ENCODE measurements around the gene HAND2.

Gene HAND2

DNA sequence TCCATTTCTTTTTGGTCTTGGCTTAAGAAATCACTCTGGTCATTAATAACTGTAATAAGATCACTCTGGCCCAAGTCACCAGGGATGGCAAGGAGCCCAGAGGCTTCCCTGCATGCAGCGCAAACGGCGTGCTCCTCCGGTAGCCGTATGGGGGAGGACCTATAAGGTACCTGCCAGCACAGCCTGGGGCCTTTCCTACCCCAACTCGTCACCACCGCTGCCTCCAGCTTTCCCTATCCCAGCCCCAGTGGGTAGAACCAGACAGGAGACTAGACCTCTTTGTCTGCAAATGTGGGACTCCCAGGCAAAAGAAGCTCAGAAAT lies 25.9 kb downstream of the HAND2 start:
- in situ Hi-C loops (cut with HindIII; ENCODE audit: low sequenced_read_pairs): no loop called here

DNA sequence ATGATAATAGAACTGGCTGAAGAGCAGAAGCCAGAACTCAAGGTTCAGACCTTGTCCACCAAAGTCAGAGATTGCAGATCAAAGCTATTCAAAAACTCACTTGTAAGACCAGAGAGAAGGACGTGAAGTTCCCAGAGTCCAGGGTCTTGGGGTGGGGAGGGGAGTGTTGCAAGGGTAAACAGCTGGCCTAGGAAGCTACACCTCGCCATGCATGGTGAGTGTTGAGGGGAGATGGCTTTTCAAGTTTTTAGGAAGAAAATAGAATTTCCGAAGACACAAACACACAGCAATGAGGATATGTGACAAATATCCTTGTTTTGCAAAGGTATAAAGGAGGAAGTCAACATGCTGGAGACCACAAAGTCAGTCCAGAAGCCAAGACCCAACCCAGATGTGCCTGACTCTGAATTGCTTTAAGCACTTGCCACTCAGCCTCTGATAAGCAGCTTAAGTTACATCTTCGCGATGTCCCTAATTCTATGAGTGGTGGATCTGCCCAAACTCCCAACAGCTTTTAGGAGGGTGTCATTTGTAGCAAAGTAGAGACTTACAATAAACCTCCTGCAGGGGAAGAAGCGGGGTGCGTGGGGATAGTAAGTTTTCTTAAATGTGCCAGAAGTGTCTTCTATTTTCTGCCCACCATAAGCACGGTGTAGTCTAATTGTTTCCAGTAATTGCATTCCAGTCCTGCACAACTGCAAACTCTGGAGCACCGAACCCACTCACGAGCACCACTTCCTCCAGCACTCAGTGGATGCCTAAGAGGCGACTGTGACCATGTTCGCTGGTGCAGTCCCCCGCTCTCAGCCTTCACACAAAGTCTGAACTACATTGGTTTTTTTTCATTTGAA lies 26.5 kb downstream of the HAND2 start:
- in situ Hi-C loops (cut with HindIII; ENCODE audit: low sequenced_read_pairs): no loop called here

GRCh38 chr4:173502282-173502681 lies 27.7 kb downstream of the HAND2 start:
- in situ Hi-C loops (cut with HindIII; ENCODE audit: low sequenced_read_pairs): no loop called here

- in situ Hi-C loops (cut with HindIII; ENCODE audit: low sequenced_read_pairs): no loop called here
Measured at GRCh38 chr4:173501592-173502150, 28.4 kb downstream of the HAND2 start.

- in situ Hi-C loops (cut with HindIII; ENCODE audit: low sequenced_read_pairs): no loop called here
Measured at GRCh38 chr4:173500841-173501591, 29.0 kb downstream of the HAND2 start.

- in situ Hi-C loops (cut with HindIII; ENCODE audit: low sequenced_read_pairs): no loop called here
Measured at GRCh38 chr4:173499658-173500535, 30.1 kb downstream of the HAND2 start.

DNA sequence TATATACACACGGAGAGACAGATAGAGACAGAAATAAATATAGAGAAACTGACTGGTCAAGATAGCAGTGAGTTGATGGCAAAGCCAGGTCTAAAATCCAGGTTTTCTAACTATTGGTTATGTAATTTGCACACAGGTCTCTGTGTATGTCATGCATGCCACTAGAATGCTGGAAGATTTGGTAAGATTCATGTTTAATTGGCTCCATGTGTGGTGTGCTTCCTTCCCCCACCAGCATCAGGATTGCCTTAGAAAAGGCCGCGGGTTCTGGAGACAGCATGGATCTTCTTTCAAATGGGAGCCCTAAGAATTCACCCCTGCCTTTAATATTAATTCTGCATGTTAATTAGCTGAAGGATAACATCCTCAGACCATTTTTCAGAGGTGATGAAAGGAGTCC lies 31.3 kb downstream of the HAND2 start:
- in situ Hi-C loops (cut with HindIII; ENCODE audit: low sequenced_read_pairs): no loop called here

GRCh38 chr4:173498023-173498422 lies 32.0 kb downstream of the HAND2 start:
- in situ Hi-C loops (cut with HindIII; ENCODE audit: low sequenced_read_pairs): no loop called here

DNA sequence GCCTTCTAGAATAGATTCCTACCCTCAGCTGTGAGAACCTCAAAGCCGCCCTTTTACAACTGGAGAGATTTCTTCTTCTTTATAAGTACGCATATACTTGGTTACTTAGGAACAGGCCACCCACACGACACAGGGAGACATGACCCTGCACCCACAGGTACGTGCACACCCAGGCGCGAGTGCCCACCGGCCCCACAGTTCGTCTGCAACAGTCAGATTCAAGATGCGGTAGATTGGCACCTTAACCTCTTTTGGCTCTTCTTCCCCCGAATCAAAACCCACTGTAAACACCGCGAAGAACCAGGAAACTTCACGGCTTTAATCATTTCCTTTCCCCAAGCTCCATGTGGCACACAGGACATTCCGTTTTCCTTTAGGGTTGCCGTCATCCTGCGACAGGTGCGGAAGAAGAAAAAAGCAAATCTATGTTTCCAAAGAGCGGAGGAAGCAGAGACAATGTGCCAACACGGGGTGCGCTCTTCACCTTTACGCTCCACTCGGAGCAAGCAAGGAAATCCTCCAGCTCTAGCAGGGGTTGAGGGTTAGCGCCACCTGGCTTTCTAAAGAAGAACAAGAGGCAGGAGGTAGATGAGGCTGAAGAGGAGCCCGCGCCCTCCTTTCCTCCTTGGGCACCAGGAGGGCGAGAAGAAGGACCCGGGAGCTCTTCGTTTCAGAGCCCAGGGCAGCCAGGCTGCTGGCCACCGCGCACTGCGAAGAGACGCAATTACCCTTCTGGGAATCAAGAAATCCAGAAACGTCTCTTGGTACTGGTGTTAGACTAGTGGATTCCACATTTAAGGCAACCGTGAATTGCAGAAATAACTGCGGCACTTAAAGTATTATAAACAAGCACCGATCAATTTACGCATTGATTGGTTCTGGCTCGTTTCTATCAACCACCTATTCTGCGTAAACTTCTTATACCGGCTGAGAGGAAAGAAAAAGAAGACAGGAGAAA lies 35.7 kb downstream of the HAND2 start:
- in situ Hi-C loops (cut with HindIII; ENCODE audit: low sequenced_read_pairs): no loop called here

GRCh38 chr4:173493041-173493440 lies 37.0 kb downstream of the HAND2 start:
- in situ Hi-C loops (cut with HindIII; ENCODE audit: low sequenced_read_pairs): no loop called here

DNA sequence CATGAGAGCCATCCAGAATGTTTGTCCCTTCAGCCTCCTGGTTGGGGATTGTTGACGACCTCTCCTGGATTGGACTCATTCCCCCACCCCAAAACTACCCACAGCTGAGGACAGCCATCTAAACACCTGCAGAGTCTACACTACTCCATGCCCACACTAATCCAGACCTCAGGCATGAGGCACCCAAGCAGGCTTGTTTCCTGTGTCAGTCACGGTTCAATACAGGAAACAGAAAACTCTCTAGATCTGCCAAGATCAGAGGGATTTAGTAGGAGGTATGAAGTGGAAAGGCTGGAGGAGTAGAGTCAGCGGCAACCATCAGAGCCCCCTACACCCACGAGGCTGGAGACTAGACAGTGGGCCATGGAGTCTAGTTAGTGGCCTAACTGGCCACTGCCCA lies 37.7 kb downstream of the HAND2 start:
- in situ Hi-C loops (cut with HindIII; ENCODE audit: low sequenced_read_pairs): no loop called here

GRCh38 chr4:173490817-173491528 lies 39.1 kb downstream of the HAND2 start:
- in situ Hi-C loops (cut with HindIII; ENCODE audit: low sequenced_read_pairs): no loop called here

GRCh38 chr4:173490256-173490655 lies 39.8 kb downstream of the HAND2 start:
- in situ Hi-C loops (cut with HindIII; ENCODE audit: low sequenced_read_pairs): no loop called here

GRCh38 chr4:173489514-173489913 lies 40.5 kb downstream of the HAND2 start:
- in situ Hi-C loops (cut with HindIII; ENCODE audit: low sequenced_read_pairs): no loop called here

GRCh38 chr4:173488656-173489055 lies 41.4 kb downstream of the HAND2 start:
- in situ Hi-C loops (cut with HindIII; ENCODE audit: low sequenced_read_pairs): no loop called here

- in situ Hi-C loops (cut with HindIII; ENCODE audit: low sequenced_read_pairs): no loop called here
Measured at GRCh38 chr4:173488074-173488473, 42.0 kb downstream of the HAND2 start.

DNA sequence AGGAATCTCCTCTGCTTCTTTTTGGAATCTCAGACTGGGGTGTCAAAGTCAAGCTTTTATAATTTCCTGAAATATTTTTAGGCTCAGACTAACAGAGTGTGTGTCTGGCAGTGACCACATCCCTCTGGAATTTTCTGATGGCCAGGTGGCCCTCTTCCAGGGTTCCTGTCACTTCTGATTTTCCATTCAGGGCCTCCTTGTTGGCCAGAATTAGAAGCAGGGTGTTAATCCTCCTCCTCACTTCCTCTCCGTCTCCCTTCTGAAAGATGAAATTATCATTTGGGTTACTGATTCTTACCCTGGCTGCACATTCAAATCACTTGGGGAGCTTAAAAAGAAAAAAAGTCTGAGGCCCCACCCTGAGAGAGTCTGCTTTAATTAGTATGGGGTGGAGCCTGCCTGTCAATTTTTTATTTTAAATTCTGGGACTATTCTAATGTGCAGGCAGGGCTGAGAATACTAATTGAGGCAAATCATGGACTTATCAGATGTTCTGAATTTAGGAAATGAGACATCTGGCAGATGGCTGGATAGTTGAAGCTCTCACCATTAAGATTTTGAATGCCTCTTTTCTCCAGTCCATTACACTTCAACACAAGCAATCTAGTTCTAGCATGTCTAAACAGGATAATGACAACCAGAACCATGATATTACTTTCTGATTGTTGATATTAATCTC lies 43.2 kb downstream of the HAND2 start:
- in situ Hi-C loops (cut with HindIII; ENCODE audit: low sequenced_read_pairs): no loop called here

DNA sequence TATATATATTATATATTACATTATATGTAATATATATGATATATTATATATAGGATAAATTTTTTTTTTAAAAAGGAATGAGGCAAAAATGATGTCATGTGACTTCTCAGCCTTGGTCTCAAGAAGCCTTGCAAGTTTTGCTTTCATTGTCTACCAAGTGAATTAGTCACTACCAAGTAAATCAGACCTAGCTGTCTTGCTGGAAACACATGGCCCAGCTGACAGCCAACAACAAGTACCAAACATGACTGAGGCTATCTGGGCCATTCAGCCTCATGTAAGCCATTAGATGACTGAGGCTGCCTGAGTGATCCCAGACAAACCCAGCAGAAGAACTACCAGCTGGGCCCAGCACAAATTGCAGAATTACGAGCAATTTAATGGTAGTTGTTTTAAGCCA lies 44.9 kb downstream of the HAND2 start:
- in situ Hi-C loops (cut with HindIII; ENCODE audit: low sequenced_read_pairs): no loop called here

Measured in DLD1 (cell line).